22Rv1 (cell line): ENCODE measurements around the gene DNAH10.

ENCODE experiments used
- CTCF ChIP-seq: fragments of 450-650 bp; IDR thresholded peaks from 2 replicates; pipeline ENCODE4 v1.5.1; 2017; ENCODE audit warnings: mild to moderate bottlenecking
- ZFX ChIP-seq: fragments of 450-650 bp; IDR thresholded peaks from 2 replicates; pipeline ENCODE4 v1.6.1; 2017; ENCODE audit warnings: antibody characterized with exemption, borderline replicate concordance

GRCh38 chr12:123873793-123874192 is 111.7 kb downstream of the DNAH10 start:
- TF ChIP-seq CTCF (no peak), ZFX (no peak)
